ENCODE data around the gene CDC42BPA. TPM values are rescaled to one million over a fixed set of nuclear protein-coding genes. Genes with fewer than 3 reads are reported as not detected.
"Not testable (repeated sequence)": the region's sequence is repeated elsewhere in the genome, so short reads cannot be mapped to it uniquely, and the experiment has no call there.

The CDC42BPA gene
- total RNA-seq, 2 donors from 2014 or later = 30.0 to 34.3 TPM

DNA sequence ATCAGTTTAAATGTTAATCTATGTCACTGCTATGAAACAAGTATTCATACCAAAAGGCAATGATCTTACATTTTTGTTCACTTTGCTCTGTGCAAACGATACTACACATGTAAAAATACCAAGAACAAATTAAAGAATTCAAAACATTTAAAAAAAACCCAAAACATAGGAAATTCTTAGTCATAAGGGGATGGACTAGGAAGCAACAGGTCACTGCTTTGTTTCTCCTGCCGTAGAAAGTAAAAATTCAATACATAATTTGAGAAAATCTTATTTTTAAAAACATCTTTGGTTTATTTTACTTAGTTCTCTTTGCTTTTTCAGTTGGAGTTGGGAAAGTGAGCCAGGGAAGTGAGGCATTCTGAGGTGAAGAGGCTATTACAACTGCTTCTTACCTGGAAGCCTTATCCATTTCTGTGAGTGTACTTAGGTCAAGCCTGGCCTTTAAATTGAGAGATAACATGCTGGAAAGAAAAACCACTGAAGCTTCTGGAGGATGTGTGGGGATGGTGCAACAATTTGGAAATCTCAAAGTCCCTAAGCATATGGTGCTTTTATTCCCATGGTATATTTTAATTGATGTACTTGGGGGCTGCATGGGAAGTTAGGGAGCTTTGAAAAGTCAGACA lies 183.5 kb downstream of the CDC42BPA start:
- peaks cover 19% of the 10 kb centered on the region for H3K36me3 Mint-ChIP-seq (ENCODE audit: low read depth)
- H3K27me3 Mint-ChIP-seq (ENCODE audit: insufficient read depth) = no peaks in the 10 kb centered on the region
- Histone ChIP-seq H3K4me1 (ENCODE audit: control insufficient read depth, insufficient read depth, low read length) (no peaks in the 10 kb centered on the region), H3K27ac (ENCODE audit: low read depth, low read length) (no peak overlapping the region), H3K4me3 (ENCODE audit: low read length) (no peak overlapping the region), H3K9me3 (ENCODE audit: control insufficient read depth, low read length) (no peaks in the 10 kb centered on the region), H3K27me3 (ENCODE audit: control insufficient read depth, insufficient read depth, low read length, poor library complexity, severe bottlenecking) (no peaks in the 10 kb centered on the region), H3K9ac (ENCODE audit: extremely low read depth, low read length, poor library complexity, severe bottlenecking) (no peak overlapping the region), H3K36me3 (ENCODE audit: control insufficient read depth, insufficient read depth, low read length) (peaks cover 7% of the 10 kb centered on the region)
- no peak for DNase-seq
- H3K4me1 Mint-ChIP-seq = peaks cover 16% of the 10 kb centered on the region
- no peak overlapping the region for H3K4me3 Mint-ChIP-seq
- 90 to 100% methylated on average over 1 to 2 of the region's 2 CpGs for WGBS, 2 experiments (ENCODE audit: insufficient coverage in 1 of 2, insufficient read length in 1 of 2)
- TF ChIP-seq, protein P1, sequence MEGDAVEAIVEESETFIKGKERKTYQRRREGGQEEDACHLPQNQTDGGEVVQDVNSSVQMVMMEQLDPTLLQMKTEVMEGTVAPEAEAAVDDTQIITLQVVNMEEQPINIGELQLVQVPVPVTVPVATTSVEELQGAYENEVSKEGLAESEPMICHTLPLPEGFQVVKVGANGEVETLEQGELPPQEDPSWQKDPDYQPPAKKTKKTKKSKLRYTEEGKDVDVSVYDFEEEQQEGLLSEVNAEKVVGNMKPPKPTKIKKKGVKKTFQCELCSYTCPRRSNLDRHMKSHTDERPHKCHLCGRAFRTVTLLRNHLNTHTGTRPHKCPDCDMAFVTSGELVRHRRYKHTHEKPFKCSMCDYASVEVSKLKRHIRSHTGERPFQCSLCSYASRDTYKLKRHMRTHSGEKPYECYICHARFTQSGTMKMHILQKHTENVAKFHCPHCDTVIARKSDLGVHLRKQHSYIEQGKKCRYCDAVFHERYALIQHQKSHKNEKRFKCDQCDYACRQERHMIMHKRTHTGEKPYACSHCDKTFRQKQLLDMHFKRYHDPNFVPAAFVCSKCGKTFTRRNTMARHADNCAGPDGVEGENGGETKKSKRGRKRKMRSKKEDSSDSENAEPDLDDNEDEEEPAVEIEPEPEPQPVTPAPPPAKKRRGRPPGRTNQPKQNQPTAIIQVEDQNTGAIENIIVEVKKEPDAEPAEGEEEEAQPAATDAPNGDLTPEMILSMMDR (conservative IDR thresholded peaks at IDR 0.05) = no peak
- H3K9me3 Mint-ChIP-seq = peaks cover 10% of the 10 kb centered on the region
- H3K27ac Mint-ChIP-seq = no peak overlapping the region

GRCh38 chr1:227132695-227133094 lies 185.6 kb downstream of the CDC42BPA start:
- not testable (repeated sequence) for H3K4me3 Mint-ChIP-seq; H3K9me3 ChIP-seq (ENCODE audit: control insufficient read depth, low read length); H3K27me3 Mint-ChIP-seq (ENCODE audit: insufficient read depth); H3K4me3 ChIP-seq (ENCODE audit: low read length); H3K27me3 ChIP-seq (ENCODE audit: control insufficient read depth, insufficient read depth, low read length, poor library complexity, severe bottlenecking); H3K9ac ChIP-seq (ENCODE audit: extremely low read depth, low read length, poor library complexity, severe bottlenecking); DNase-seq; H3K27ac Mint-ChIP-seq; H3K27ac ChIP-seq (ENCODE audit: low read depth, low read length); H3K4me1 ChIP-seq (ENCODE audit: control insufficient read depth, insufficient read depth, low read length); H3K9me3 Mint-ChIP-seq
- WGBS, 2 experiments (ENCODE audit: insufficient coverage in 1 of 2, insufficient read length in 1 of 2) = 93 to 98% methylated on average over 5 to 31 of the region's 32 CpGs
- peaks cover 11% of the 10 kb centered on the region for H3K4me1 Mint-ChIP-seq
- peaks cover 22% of the 10 kb centered on the region for H3K36me3 Mint-ChIP-seq (ENCODE audit: low read depth)
- peaks cover 11% of the 10 kb centered on the region for H3K36me3 ChIP-seq (ENCODE audit: control insufficient read depth, insufficient read depth, low read length)

DNA sequence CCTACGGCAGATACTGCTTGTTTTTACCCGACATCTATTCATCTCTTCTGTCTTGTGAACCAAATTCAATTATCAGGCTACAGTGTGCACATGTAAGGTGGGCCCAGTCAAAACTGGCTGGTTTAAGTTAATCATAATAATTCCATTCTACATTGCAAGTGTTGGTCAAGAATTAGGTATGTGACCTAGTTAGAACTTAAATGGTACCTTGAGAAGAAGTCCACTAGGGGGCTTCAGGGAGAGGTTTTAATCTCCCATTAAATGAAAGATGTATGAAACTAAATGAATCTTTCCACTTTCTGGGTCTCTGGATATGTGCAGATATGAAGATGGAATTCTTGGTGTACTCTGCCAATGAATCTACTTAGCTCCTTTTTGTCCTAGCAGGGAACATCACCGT lies 187.1 kb downstream of the CDC42BPA start:
- no peak overlapping the region for H3K27ac Mint-ChIP-seq
- H3K9me3 Mint-ChIP-seq = peaks cover 10% of the 10 kb centered on the region
- Histone ChIP-seq H3K36me3 (ENCODE audit: control insufficient read depth, insufficient read depth, low read length) (peaks cover 11% of the 10 kb centered on the region), H3K9ac (ENCODE audit: extremely low read depth, low read length, poor library complexity, severe bottlenecking) (no peak overlapping the region), H3K27ac (ENCODE audit: low read depth, low read length) (no peak overlapping the region), H3K9me3 (ENCODE audit: control insufficient read depth, low read length) (no peaks in the 10 kb centered on the region), H3K4me3 (ENCODE audit: low read length) (no peak overlapping the region), H3K27me3 (ENCODE audit: control insufficient read depth, insufficient read depth, low read length, poor library complexity, severe bottlenecking) (no peaks in the 10 kb centered on the region), H3K4me1 (ENCODE audit: control insufficient read depth, insufficient read depth, low read length) (no peaks in the 10 kb centered on the region)
- H3K4me3 Mint-ChIP-seq = no peak overlapping the region
- peaks cover 22% of the 10 kb centered on the region for H3K36me3 Mint-ChIP-seq (ENCODE audit: low read depth)
- 88 to 96% methylated on average over 1 to 3 of the region's 3 CpGs for WGBS, 2 experiments (ENCODE audit: insufficient coverage in 1 of 2, insufficient read length in 1 of 2)
- H3K27me3 Mint-ChIP-seq (ENCODE audit: insufficient read depth) = no peaks in the 10 kb centered on the region
- no peak for DNase-seq
- TF ChIP-seq, protein P1 (conservative IDR thresholded peaks at IDR 0.05) = peak; percentile 82
- peaks cover 12% of the 10 kb centered on the region for H3K4me1 Mint-ChIP-seq

DNA sequence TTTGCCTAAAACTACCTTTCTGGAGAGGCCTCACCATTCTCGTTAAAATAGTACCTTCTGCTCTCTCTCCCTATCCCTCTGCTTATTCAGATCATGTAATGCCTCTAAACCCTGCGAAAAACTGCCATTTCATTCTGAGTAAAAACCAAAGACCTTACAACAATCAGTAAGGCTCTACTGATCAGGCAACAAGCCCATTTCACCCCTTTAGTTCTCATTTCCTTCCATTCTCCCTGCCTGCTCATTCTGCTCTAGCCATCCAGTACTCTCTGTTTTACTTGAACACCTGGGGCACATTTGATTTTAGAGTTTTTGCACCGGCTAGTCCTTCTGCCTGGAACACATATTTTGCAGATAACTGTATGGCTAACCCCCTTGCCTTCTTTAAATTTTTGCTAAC lies 190.4 kb downstream of the CDC42BPA start:
- peaks cover 5% of the 10 kb centered on the region for H3K9me3 Mint-ChIP-seq
- H3K9ac ChIP-seq (ENCODE audit: extremely low read depth, low read length, poor library complexity, severe bottlenecking) = no peak overlapping the region
- H3K4me1 ChIP-seq (ENCODE audit: control insufficient read depth, insufficient read depth, low read length) = no peaks in the 10 kb centered on the region
- peaks cover 3% of the 10 kb centered on the region for H3K4me1 Mint-ChIP-seq
- H3K9me3 ChIP-seq (ENCODE audit: control insufficient read depth, low read length) = no peaks in the 10 kb centered on the region
- DNase-seq = no peak
- H3K27ac ChIP-seq (ENCODE audit: low read depth, low read length) = no peak overlapping the region
- TF ChIP-seq, protein P1 (conservative IDR thresholded peaks at IDR 0.05) = no peak
- H3K27me3 Mint-ChIP-seq (ENCODE audit: insufficient read depth) = no peaks in the 10 kb centered on the region
- no peak overlapping the region for H3K4me3 Mint-ChIP-seq
- peaks cover 14% of the 10 kb centered on the region for H3K36me3 Mint-ChIP-seq (ENCODE audit: low read depth)
- H3K36me3 ChIP-seq (ENCODE audit: control insufficient read depth, insufficient read depth, low read length) = peaks cover 7% of the 10 kb centered on the region
- peak overlapping the region; percentile 4 for H3K27ac Mint-ChIP-seq
- H3K4me3 ChIP-seq (ENCODE audit: low read length) = no peak overlapping the region
- no peaks in the 10 kb centered on the region for H3K27me3 ChIP-seq (ENCODE audit: control insufficient read depth, insufficient read depth, low read length, poor library complexity, severe bottlenecking)
- 92 to 100% methylated on average over 2 to 3 of the region's 3 CpGs for WGBS, 2 experiments (ENCODE audit: insufficient coverage in 1 of 2, insufficient read length in 1 of 2)
